NCI-H345 (cell line): ENCODE measurements around the gene SC5D.

Experiments
- DNase-seq: peaks from one replicate; lab custom pipeline; 2025; lab: John Stamatoyannopoulos, UW

The SC5D gene

GRCh38 chr11:121291896-121292494, 576 bp upstream of the SC5D start:
- peak; percentile 42 for DNase-seq

DNA sequence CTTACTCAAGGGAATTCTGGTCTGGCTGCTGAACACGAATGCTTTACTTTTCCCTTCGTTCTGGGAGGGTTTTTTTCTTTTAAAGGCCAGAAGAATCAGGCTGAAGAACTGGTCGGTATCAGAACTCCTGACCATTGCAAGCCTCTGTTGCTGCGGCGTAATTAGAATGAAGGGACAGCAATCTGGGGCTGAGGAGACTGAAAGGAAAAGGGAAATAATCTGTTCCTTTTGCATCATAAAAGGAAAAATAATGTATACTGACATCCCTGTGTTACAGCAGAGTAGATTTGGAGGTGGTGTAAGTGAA, 670 bp downstream of the SC5D start:
- DNase-seq: no peak

DNA sequence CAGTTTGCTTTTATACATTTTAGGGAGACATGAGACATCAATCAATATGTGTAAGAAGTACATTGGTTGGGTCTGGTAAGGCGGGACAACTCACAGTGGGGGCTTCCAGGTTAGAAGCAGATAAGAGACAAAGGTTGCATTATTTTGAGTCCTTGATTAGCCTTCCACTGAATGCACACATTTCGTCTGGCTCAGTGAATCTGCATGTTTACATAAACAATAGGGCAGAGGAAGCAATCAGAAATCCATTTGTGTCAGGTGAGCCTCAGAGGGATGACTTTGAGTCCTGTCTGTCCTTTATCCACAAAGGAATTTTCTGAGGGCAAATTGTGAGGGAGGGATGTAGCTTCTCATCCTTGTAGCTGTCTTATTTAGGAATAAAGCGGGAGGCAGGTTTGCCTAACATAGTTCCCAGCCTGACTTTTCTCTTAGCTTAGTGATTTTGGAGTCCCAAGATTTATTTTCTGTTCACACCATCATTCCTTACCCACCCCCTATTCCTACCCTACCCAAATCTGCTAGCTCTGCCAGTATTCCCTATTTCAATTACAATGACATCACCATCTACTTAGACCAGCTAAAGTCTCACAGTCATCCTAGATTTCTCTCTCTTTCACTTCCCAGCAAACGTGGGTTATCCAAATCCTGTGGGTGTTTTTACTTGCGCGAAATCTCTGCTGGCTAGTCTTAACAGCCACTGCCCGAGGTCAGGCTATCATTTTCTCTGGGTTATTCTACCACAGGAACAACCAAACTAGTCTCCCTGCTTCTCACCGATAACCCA, 2.9 kb downstream of the SC5D start:
- no peak for DNase-seq

GRCh38 chr11:121297872-121298271, 5.3 kb downstream of the SC5D start:
- DNase-seq: no peak

DNA sequence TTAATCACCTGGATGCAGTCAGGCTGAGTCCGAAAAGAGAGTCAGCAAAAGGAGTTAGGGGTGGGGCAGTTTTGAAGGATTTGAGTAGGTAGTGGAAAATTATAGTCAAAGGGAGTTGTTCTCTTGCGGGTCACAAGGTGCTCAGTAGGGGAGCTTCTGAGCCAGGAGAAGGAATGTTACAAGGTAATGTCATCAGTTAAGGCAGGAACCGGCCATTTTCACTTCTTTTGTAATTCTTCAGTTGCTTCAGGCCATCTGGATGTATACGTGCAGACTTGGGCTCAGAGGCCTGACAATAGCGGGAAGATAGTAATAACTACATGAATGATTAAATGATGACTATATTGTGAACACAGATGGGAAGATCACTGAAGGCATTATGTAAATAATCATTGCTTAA, 6.2 kb downstream of the SC5D start:
- no peak for DNase-seq

DNA sequence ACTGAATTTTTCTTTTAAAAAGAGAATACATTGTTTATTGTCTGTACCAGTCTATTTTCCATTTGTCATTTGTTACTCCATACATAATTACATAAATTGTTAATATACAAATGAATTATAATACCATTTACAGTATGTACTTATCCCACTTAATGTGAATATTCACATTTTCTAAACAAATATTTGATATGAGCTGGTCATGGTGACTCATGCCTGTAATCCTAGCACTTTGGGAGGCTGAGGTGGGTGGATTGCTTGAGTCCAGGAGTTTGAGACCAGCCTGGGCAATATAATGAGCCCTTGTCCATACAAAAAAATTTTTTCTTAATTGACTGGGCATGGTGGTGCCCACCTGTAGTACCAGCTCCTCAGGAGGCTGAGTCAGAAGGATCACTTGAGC, 6.8 kb downstream of the SC5D start:
- DNase-seq: no peak

- no peak for DNase-seq
These were observed 7.9 kb downstream of the SC5D start for GRCh38 chr11:121300313-121300971.

GRCh38 chr11:121300972-121301699, 8.6 kb downstream of the SC5D start:
- DNase-seq: no peak

GRCh38 chr11:121304759-121305158, 12.2 kb downstream of the SC5D start:
- no peak for DNase-seq

DNA sequence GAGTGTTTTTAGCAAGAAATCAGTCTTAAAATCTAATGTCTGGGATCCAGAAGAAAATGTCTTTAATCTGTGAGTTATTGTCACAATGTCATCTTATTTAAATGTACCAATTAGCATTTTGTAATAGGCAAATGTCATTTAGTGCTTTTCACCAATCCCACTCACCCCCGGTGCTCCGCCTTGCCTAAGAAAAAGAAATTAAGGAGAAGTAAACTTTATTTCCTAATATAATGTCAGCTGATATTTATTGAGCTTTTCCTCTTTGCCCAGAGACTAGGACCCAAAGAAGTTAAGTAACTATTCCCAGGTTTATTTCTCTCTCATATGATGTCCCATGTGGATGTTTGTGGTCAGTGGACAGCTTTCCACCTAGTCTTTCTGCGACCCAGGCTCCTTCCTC, 16.2 kb downstream of the SC5D start:
- DNase-seq: no peak

GRCh38 chr11:121309688-121310087, 17.1 kb downstream of the SC5D start:
- no peak for DNase-seq

- DNase-seq: no peak
These were observed 18.3 kb downstream of the SC5D start for GRCh38 chr11:121310908-121311307.

DNA sequence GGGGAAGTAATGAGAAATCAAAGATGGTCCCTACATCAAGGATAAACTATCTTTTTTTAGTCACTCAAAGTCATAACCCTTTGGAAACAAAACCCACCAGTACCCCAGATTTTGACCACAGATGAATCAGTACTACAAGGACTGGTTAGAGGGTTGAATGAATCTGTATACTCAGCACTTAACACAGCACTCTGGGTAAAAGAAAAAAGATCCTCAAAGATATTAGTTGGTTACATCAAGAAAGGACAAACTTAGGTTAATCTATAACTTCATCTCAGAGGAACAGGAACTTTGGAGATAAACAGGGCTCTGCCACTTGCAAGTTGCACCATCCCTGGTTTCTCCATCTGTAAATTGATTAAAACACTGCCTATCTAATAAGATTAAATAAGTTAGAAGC, 18.8 kb downstream of the SC5D start:
- DNase-seq: no peak

GRCh38 chr11:121312483-121312882, 19.9 kb downstream of the SC5D start:
- DNase-seq: no peak

- peak; percentile 65 for DNase-seq
These were observed 26.6 kb downstream of the SC5D start for GRCh38 chr11:121318848-121319834.

- peak; percentile 62 for DNase-seq
These were observed 29.2 kb downstream of the SC5D start for GRCh38 chr11:121321614-121322243.

DNA sequence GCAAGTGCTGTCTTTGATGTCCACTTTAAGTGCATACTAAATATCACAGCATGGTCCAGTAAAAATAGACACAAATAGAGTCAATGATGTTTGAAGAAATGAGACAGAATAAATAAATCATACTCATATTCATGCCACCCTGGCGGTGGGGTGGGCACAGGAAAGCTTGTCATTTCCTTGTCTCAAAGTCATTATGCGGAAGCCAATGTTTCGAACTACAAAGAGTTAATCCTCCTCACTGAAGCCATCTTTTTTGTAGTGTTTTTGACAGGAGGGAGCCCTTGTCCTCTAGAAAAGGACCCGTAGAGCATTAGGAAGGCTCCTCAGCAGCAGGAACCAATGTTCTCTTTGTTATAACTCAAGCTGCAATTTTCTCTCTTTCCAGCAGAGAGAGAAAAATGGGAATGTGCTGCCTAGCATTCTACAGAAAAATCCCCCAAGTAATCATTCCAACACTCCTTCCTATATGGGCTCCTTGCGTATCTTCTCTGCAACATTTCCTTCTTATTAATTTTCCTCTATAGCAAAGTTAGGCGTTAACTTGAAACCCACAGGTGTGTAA, 30.6 kb downstream of the SC5D start:
- DNase-seq: no peak

DNA sequence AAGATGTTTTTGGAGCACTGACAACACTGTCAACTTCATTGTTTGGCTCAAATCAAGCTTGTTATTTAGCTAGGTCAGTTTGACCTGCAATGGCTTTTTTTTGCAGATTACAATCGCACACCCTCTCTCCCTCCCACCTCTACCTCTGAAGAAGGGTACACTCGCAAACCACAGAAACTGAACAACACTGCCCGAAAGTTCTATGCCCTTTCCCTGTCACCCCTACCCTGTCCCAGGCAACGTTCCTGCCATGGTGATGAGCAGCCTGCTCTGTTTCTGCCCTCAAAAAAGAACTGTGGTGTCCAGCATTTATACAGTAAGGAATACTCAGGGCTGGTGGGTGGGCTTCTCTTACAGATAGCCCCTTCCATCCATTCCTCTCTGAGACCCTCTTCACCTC, 33.7 kb downstream of the SC5D start:
- no peak for DNase-seq

DNA sequence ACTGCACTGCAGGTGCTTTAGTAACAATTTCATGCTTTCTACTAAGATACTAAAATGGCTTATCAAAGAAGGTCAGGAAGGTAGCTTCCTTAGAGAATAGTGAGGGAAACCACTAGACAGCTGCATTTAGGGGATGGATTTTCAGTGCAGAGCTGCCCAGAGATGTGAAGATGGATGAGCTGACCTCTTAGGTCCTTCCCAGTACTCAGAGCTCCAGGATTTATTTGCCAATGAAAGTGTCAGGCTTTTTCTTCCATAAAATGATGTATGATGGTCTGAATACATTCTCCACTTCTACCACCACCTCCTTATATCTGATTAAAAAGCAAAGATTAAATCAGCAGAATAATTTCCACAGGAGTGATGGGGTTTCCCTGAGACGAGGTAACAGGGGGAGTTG, 35.0 kb downstream of the SC5D start:
- DNase-seq: no peak

- no peak for DNase-seq
These were observed 35.8 kb downstream of the SC5D start for GRCh38 chr11:121328176-121328966.
